ENCODE data around the gene FBXL14. TPM values are rescaled to one million over a fixed set of nuclear protein-coding genes. Genes with fewer than 3 reads are reported as not detected.

Gene FBXL14
- total and polyA plus RNA-seq, 9 of the 15 experiments (the other 6 are each of a cell fraction or from before 2014, with no cell fraction given), result 0.13 to 9.8 (median 3.3) TPM

- ChIA-PET POLR2A (interaction anchor here (0.6 to 0.7 kb wide), 2 partner anchors 9 to 325 kb away, joined by 3 read pairs; no protein-coding TSS in a partner anchor), CTCF (ENCODE audit: low intra/inter-chr PET ratio) (no interaction called here)
- Histone ChIP-seq H3K9me1 (ENCODE audit: control insufficient read depth, insufficient read depth, low read length) (no peaks in the 10 kb centered on the region), H3K4me2 (ENCODE audit: insufficient read depth, low read length) (no peak overlapping the region), H2AFZ (ENCODE audit: low read depth, low read length) (no peak overlapping the region), H3K79me2 (ENCODE audit: control insufficient read depth, insufficient read depth, low read length) (no peaks in the 10 kb centered on the region; the same call in 2 of the 3 replicates), H3K9ac (ENCODE audit: insufficient read depth in 1 of 2, low read depth in 2 of 2, low read length in 2 of 2) (no peak overlapping the region), H3K4me1 (replicated peaks in 1 of 2; ENCODE audit: control insufficient read depth in 2 of 2, insufficient read depth in 2 of 2, low read length in 2 of 2) (peaks cover 4% of the 10 kb centered on the region in 2 experiments; a peak in 3 of 5 replicates), H3K36me3 (ENCODE audit: control insufficient read depth, insufficient read depth, low read length) (no peaks in the 10 kb centered on the region), H3K27me3 (ENCODE audit: control insufficient read depth in 2 of 2, insufficient read depth in 2 of 2, low read length in 2 of 2) (no peaks in the 10 kb centered on the region), H4K20me1 (replicated peaks; ENCODE audit: control insufficient read depth, insufficient read depth, low read length) (no peaks in the 10 kb centered on the region), H3K9me3 (replicated peaks; ENCODE audit: control insufficient read depth, insufficient read depth, low read depth, low read length) (no peaks in the 10 kb centered on the region), H3K4me3 (no peak overlapping the region), H3K27ac (ENCODE audit: extremely low read depth, low read depth, low read length) (no peak overlapping the region)
- FAIRE-seq (no peak), ATAC-seq (no peak), DNase-seq (ENCODE audit: extremely low read depth in 1 of 4, low spot score in 3 of 4) (no peak)
- intact Hi-C loops (cut with micrococcal nuclease), result no loop called here
- in situ Hi-C loops (cut with MboI), result no loop called here
- 62% methylated on average over 6 of the region's 6 CpGs for WGBS (ENCODE audit: insufficient coverage, low coverage, missing lambda C conversion rate)
- TF ChIP-seq SRSF9 (IDR thresholded peaks at IDR 0.05; ENCODE audit: borderline replicate concordance, low read depth, low read length), result no peak
- TF ChIP-seq ZNF707 (CRISPR knock-in tag; conservative IDR thresholded peaks at IDR 0.05), result no peak
- peak; percentile 35; the same call in 1 of the 2 replicates for TF ChIP-seq FOSL1 (tag; conservative IDR thresholded peaks at IDR 0.05)
- no peak for TF ChIP-seq CEBPG (CRISPR knock-in tag; IDR thresholded peaks at IDR 0.05)
- no peak for TF ChIP-seq CEBPG (tag; conservative IDR thresholded peaks at IDR 0.05 in 1 of 2, IDR thresholded peaks at IDR 0.05 in 1 of 2)
- no peak for TF ChIP-seq GATA2 (CRISPR knock-in tag; IDR thresholded peaks at IDR 0.05)
- no peak for TF ChIP-seq COPS2 (conservative IDR thresholded peaks at IDR 0.05)
- no peak for TF ChIP-seq CREB3 (tag; conservative IDR thresholded peaks at IDR 0.05; ENCODE audit: low read depth)
- no peak for TF ChIP-seq U2AF2 (optimal IDR thresholded peaks at IDR 0.05; ENCODE audit: low read depth, low read length)
- BruUV-seq (replicated peaks), result no TSS peak
These were observed 53.7 kb downstream of the FBXL14 start for GRCh38 chr12:1540690-1541089.
